Activated CD4-positive, CD25-positive, alpha-beta regulatory T cell treated with anti-CD3 and anti-CD28 coated beads, Interleukin-2, amount 50 U/mL, for 16 hours (primary cell): ENCODE measurements around the gene CMIP.
"Not testable (repeated sequence)": the region's sequence is repeated elsewhere in the genome, so short reads cannot be mapped to it uniquely, and the experiment has no call there.

Experiments
- DNase-seq: peaks from one replicate; pipeline ENCODE4 v3.0.0-alpha.2; 2020; ENCODE audit warnings: low read depth, low spot score

CMIP gene

DNA sequence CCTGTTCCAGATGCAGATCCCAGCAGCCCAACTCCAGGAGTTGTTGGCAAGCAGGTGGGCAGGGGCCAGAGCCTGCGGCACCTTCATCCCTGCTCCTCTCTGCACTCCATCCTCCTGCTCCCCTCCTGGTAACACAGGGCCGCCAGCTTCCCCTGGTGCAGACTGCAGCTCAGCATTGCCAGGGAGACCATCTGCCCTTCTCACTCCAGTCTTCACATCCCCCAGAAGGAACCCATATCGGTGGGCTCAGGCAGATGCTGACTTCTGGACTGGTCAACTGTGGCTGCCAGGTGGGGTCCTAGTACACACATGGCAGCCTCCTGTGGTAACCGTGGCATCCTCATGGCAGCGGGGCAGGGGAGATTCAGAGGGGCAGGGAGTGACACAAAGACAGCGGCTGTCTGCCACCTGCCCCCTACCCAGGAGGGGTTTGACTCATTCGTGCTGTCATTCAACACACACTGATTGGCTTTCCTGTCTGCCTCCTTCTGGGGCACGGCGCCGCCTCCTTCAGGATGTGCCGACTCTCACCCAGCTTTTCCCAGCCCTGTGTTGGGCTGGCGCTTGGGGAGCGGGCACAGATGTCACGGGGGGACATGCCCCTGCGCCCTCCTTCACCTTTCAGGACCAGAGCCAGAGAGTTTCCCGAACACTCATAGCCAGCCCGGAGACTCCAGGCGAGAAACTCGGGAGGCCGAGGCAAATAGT lies 120.9 kb downstream of the CMIP start:
- no peak for DNase-seq

DNA sequence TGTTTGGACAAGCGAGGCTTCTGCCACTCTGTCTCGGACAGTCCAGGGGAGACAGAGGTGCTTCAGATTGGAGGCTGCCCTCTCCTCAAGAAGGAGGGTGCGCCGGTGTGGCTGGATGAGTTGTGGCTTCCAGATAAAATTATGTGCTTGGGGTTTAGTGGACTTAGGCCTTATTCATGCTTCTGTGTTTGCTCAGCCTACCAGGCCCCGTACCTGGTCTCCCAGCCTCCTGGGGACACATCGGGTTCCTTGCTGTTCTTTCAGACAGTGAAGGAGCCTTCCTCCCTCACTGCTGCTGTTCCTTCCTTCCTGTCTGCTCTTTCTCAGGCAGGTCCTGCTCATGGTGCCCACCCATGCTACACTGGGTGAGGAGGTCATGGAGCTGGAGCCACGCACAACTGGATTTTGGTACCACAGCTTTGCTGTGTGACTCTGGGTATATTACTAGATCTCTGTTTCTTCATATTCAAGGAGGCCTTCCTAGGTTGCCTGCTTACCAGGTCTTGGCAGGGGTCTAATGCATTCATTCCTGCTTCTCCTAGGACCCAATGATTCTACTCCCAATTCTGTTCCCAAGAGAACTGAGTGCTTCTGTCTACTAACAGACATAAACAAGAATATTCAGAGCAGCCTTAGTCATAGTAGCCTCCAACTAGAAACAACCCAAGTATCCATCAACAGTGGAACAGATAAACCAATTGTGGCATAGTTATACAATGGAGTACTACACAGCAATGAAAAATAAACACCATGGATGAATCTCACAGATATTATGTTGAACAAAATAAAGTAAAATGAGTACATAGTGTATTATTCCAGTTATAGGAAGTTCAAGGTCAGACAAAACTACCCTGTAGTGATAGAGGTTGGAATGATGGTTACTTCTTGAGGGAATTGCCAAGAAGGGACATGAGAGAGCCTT lies 121.7 kb downstream of the CMIP start:
- no peak for DNase-seq

DNA sequence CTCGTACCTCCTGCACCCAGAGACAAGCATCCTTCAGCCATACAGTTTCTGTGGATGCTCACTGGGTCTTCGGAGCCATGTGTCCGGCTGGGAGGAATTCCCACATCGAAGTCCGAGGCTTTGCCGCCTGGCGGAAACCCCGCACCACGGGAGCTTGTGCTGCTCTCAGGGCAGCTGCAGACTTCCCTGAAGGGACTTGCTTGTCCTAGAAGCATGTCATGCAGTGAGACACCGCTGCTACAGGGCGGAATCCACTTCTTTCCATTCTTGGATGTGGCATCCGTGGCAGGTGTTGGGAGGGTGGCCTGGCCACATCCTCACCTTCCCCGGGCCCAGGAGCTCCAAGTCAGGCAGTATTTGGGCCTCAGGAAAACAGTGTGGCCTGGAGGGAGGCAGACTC lies 122.5 kb downstream of the CMIP start:
- DNase-seq: no peak

DNA sequence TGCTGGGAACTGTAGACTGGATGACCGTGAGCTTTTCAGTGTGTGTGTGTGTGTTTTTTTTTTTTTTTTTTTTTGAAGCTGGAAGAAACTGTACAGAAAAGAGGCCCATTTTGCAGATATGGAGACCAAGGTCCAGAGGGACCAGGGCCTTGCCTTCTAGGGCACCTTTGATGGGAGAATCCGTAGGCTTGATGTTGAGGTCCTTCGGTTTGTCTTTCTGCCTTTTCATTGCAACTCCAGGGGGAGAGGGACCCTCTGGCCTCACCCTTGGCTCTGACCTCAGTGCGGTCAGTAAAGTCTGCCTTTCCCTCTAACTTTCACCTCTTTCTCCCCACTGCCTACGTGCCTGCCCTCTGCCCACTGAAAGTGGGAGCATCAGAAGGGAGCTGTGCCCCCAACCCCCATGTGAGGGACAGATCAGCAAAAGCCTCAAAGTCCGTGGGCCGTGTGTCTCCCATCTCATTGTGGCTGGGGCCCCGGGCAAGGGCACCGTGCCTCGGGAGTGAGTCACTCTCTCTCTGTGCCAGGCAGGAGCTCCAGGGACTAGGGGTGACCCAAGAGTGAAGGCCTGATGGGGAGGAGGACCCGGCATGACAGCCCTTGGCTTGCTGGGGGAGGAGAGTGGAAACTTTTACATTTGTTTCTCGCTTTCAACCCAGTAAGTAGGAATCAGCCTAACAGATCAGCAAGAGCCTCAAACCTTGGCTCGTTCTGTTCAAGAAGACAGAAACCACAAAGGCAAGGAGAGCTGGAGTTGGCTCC lies 123.6 kb downstream of the CMIP start:
- no peak for DNase-seq

DNA sequence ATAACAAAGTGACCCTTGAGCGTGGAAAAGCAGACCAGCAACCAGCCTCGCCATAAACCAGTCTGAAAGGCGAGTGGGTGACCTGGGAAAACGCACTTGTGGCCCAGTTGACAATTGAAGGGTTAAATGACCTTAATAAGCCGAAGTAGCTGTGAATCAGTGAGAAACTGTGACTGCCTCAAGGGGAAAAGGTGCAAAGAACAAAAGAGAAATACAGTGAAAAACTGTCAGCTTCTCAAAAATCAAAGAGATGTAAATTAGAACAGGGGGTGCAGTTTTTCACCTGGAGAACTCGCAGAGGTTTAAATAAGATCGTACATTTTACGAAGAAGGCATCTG lies 124.1 kb downstream of the CMIP start:
- DNase-seq: no peak

DNA sequence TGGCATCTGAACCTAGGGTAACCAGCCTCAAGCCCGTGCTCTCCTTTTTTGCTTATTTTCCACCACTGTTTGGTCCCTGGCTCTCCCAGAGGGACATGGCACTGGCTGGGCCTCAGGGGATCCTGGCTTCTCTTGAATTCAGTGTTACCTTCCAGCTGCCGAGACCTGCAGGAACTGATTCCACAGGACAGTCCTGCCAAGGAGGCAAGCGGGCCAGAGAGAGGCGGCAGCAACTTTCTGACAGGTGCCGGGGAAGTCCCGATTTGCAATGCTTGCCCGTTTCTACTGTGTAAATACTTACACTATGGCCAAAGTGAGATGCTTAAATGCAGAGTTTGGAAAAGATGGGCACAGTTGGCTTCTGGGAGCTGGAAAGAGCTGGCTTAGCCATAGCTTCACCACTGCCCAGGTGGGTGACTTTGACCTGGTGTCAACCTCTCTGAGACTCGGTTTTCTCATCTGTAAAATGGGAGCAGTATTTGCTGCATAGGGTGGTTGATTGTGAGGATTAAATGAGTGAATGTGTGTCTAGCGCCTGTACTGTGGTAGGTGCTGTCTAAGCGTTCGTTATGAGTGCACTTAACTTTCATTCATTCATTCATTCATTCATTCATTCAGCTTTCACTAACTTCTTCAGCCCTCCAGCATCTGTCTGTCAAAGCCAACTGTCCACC lies 124.9 kb downstream of the CMIP start:
- no peak for DNase-seq

DNA sequence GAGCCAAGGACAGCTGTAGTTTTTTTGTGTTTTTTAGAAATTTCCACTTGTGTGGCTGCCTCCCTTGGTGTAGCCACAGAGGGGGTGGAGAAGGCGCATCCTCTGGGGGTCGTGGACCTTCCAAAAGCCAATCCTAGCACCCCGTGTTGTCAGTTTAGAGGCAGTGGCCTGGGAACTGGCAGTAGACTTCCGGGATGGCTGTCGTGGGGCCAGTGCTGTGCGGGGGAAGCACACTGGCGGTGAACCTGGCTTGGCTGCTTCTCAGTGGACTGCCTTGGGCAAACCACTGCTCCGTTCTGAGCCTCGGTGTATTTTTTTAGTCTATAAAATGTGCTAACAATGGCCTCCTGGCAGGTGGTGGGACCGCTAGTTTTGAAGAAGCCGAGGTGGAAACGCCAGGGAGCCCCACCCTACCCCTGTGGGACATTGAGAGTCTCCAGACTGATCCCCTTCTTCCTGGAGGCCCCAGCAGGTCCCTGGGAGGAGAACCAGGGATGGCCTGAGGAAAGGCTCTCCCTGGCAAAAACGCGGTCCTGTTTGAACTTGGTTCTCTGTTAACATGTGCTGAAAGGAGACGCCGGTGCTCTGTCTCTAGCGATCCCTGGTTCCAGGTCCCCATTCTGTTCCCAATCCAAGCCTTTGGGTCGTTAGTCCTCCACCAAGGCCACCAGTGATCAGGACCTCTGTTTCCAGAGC lies 125.7 kb downstream of the CMIP start:
- DNase-seq: no peak

DNA sequence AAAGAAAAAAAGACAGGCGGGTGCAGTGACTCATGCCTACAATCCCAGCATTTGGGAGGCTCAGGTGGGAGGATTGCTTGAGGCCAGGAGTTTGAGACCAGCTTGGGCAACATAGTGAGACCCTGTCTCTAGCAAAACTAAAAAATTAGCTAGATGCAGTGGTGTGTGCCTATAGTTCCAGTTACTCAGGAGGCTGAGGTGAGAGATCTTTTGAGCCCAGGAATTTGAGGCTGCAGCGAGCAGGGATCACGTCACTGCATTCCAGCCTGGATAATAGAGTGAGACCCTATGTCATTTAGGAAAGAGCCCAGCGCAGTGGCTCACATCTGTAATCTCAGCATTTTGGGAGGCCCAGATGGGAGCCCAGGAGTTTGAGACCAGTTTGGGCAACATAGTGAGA lies 126.6 kb downstream of the CMIP start:
- no peak for DNase-seq

DNA sequence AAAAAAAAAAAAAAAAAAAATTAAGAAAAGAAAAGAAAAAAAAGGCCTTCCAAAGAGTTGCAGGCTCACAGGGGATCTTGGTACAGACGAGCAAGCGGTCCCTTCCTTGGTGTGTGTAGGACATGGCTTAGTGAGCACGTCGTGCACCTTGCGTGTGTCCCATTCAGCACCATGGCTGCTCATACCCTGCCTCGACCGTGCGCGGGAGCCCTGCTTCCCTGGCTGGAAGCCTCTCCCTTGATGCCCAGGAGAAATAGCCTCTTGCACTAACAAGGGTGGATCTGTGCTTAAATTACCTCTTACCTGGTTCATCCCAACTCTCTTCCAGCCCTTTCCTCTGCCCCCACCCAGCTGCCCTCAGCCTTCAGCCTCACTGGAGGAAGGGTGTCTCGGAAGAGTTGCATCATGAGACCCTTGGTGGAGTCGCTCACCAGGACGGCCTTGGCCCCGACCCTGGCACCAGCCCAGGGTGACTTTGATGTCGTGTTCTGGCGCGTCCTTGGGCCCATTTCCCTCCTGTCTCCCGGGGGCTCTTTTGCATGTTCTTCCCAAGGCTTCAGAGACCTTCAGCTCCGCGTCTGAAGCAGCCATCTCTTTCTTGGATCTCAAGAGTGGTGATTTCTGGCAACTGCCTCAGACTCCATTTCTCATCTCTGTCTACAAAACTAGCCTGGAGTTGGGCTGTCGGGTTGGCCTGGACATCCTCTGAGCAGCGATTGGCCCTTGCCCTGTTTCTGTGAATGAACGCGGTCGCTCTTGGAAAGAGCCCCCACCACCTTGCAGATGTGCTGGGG lies 127.2 kb downstream of the CMIP start:
- DNase-seq: no peak

DNA sequence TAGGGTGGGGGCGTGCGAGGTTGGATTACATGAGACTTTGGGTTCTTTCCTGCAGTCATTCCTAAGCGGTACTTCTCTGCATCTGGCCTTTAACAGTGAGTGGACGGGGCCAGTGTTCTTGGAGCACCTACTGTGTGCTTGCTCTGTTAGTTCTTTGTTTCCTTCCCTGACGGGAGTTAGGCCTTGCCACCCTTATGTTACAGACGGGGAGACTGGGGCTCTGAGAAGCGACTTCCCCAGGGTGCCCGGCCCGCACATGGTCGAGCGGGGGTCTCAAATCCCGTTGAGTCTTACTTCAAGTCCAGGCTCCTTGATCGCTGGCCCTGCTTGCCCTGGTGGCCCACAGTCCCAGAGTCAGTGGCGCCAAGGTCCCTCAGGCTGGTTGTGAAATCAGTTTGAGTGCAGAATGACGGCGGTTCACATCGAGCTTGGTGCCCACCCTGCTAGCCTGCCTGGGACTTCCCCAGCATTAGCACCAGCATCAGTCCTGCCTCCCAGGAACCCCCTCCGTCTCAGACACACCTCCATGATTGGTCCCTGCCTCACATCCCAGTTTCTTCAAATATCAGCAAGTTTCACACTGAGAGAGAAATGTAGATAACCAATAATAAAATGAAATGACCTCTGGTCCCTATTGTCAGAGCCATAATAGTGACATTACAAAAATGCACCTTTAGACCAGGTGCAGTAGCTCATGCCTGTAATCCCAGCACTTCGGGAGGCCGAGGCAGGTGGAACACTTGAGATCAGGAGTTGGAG lies 128.0 kb downstream of the CMIP start:
- DNase-seq: no peak

DNA sequence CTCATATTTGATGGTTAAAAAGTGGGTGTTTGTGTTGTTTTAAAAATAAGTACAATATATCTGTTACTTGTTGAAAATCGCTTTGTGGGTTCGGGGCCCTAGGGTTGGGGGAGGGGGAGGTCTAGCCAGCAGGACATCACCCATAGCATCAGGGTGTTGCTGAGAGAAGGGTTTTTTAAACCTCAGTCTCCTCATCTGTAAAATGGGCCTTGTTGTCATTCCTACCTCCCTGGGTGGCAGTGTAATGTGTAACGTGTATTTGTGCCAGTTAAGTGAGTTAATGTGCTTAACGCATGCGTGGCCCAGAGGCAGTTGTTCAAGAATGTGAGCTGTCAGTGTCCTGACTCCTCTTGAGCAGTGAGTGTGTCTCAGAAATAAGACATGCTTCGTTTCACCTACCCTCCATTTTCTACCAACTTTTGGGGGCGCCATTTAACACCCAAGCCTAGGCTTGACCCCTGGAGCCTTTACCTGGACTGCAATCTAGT lies 129.0 kb downstream of the CMIP start:
- DNase-seq: no peak

DNA sequence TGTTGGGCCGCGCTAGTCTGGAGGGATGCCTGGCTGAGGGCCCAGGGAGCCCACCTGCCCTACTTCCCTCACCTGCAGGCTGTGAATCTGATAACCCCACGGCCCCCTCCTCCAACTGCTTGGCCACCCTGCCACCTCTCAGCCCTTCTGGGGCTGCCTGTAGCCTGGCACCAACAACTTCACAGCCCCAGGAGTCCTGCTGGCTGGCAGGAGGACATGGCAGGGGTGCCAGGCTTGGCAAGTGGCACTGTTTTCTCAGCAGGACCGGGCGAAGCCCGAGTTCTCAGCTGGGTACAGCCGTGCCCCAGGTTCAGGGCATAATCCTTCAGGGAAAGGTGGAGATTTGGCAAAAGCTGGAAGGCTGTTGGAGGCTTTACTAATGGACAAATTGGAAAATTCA lies 129.6 kb downstream of the CMIP start:
- no peak for DNase-seq

DNA sequence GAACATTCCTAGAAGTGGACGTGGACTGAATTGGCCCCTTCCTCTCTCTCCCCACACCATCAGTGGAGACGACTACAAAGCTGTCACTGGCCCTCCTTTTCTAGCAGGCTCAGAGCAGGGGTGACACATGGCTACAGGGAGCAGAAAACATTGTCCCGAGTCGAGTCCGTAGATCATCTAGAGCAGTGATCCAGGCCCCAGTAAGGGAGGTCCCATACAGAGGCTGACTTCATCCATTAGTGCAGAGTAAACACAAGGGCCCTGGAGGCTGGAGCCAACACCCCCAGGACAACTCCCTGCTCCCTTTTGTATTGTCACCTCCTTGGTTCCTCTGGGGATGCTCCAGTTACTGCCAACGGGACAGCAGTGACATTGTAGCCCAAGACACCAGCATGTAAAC lies 130.7 kb downstream of the CMIP start:
- DNase-seq: no peak

DNA sequence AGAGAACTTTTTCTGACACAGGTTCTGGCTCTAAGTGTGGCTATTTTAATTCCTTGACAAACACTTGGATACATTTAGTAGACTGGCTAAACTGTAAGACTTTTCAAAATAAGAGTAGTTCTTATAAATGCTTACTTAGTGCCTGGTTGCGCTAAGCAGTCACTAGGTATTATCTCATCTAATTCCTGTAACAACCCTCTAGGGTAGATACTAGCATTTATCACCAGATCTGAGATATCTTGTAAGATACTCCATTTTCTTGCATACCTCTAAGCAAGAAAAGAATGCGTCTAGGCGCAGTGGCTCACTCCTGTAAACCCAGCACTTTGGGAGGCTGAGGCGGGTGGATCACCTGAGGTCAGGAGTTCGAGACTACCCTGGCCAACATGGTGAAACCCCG lies 131.2 kb downstream of the CMIP start:
- no peak for DNase-seq

DNA sequence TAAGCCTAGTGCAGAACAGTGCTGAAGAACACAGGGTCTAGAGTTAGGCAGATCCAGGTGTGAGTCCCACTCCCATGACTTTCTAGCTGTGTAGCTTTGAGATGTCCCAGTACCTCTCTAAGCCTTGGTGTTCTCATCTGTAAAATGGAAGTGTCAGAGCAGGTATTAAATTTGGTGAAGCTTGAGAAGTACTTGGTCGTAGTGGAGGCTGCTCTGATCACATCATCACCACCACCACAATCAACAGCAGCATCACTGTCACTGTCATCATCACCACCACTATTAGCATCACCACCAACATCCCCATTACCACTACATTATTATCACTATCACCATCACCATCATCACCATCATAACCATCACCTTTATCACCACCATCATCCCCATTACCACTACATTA lies 132.1 kb downstream of the CMIP start:
- DNase-seq: no peak

DNA sequence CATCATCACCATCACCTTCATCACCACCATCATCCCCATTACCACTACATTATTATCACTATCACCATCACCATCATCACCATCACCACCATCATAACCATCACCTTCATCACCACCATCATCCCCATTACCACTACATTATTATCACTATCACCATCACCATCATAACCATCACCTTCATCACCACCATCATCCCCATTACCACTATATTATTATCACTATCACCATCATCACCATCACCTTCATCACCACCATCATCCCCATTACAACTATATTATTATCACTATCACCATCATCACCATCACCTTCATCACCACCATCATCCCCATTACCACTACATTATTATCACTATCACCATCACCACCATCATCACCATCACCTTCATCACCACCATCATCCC lies 132.7 kb downstream of the CMIP start:
- DNase-seq: not testable (repeated sequence)

DNA sequence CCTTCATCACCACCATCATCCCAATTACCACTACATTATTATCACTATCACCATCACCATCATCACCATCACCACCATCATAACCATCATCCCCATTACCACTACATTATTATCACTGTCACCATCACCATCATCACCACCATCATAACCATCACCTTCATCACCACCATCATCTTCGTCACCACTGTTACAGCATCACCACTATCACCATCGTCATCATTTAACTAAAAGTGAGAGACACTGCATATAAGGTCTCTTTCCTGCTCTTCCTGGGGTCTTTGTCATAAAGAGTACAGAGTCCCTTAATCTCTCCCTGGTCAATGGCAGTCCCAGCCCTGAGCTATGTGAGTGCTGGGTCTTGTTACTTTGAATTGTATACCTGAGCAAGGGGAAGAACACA lies 133.5 kb downstream of the CMIP start:
- no peak for DNase-seq

DNA sequence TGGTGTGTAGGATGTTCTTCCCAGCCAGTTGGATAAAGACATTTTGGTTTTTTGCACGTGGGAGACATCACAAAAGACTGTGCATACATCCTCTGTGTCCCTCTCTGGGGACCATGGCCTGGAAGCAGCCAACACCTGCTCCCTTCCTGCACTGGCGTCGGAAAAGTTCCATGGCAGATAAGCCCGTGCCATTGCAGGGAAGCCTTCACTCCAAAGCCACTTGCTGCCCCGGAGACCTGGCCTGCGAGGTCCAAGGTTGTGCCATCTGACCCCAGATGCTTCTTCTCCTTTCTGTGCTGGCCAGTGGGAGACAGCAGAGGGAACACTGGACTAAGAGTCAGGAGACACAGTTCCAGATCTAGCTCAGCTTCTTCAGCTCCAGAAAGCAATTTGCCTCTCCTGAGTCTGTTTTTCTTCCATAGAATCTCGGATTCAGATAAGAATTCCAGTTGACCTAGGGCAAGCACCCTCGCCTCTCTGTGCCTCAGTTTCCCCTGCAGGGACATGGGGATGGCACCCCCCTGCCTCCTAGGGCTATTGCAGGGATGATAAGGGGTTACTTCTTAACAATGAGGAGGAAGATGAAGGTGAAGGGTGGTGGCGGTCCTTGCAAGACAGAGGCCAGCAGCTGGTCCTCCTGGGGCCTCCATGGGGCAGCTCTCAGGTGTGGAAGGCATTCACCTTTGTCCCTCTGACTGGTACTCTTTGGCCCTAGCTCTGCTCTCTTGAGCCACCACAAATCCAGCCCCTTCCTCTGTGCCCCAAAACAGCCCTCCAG lies 134.2 kb downstream of the CMIP start:
- DNase-seq: no peak

DNA sequence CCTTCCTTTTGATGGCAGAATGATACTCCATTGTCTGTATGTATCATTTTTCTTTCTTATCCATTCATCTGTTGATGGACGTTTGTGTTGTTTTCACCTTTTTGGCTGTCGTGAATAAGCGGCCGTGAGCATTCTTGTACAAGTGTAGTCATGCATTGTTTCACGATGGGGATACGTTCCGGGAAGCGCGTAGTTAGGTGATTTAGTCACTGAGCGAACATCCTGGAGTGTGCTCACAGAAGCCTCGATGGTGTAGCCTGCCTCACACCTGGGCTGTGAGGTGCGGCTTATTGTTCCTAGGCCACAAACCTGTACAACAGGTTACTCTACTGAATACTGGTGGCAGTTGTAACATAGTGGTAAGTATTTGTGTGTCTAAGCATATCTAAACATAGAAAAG lies 136.5 kb downstream of the CMIP start:
- DNase-seq: no peak
